ENCODE data around the gene PRR32. TPM values are rescaled to one million over a fixed set of nuclear protein-coding genes. Genes with fewer than 3 reads are reported as not detected.
"Not testable (repeated sequence)": the region's sequence is repeated elsewhere in the genome, so short reads cannot be mapped to it uniquely, and the experiment has no call there.

The PRR32 gene, protein sequence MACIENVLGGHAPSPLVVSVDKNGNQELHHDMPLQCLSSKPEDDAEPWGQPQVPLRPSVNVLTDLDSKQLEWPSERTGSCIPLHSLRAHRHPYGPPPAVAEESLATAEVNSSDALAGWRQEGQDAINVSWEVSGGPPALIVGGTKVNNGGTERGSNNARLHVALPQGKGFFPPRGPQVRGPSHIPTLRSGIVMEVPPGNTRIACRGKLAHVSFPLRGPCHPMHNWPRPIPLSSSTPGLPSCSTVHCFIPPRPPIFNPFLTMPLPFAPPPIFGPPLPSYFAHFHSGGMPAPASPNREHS
- total RNA-seq = not detected

DNA sequence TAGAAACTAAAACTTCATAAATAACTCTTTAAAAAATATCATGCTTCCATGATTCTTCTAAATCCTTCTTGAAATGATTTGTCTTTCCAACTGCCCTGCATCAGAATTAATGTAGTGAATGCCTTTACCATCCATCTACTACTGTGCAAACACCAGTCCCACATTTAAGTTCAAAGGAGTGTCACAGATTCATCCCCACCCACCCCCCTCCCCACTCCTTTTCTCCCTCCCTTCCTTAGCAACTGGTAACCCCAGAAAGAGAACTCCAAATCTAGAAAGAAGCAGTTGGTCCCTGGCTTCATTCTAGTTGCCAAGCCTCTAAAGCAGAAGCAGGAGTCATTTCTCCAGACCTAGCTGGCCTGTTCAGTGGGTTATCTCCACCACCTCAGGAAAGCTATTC, at the start of gene PRR32:
Gene PRR32 (plus strand): TSS at position 301 of the 400 bp plus-strand sequence. CDS start 115 bp downstream, outside the sequence.
- ATAC-seq = no peak

DNA sequence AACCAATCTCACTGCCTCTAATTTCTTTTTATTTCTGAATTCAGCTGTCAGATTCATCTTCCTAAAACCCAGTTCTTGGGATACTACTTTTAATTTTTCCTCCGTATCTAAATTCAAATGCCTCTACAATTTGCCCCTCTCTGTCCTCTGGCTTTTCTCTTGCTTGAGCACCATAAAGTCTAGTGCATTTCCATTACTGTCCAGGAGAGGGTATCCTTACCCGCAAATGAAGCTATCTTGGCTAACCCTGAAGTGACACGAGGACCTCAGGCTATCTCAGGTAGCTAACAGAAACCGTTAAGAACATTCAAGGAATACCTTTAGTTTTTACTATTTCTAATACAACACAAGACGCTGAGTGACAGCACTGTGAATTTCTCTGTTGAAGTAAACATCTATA, 49.4 kb upstream of the PRR32 start:
- ATAC-seq = peak; percentile 62

DNA sequence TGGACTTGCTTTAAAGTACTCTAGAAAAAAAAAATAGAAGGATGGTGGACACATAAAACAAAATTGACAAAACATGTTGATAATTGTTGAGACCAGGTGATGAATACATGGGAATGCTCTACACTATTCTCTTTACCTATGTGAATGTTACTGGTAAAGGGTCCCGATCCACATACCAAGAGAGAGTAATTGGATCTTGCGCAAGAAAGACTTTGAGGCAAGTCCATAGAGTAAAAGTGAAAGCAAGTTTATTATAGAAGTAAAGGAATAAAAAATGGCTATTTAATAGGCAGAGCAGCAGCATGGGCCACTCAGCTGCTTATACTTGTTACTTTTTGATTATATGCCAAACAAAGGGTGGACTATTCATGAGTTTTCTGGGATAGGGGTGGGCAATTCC, 34.0 kb upstream of the PRR32 start:
- no peak for ATAC-seq

DNA sequence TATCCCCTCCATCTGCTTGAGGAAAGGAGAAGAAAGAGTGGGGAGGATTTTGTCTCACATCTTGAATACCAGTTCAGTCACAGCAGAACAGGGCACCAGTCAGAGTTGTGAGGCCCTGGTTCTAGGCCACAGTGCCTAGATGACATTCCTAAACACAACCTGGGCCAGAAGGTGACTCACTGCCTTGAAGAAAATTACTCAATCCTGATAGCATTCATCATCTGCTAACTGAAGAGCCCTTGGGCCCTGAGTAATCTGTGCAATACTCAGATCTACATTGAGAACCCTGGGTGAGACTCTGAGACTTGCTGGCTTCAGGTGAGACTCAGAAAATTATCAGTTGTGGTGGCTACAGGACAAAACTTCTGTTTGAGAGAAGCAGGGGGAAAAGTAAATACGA, 20.5 kb upstream of the PRR32 start:
- ATAC-seq = peak; percentile 73

DNA sequence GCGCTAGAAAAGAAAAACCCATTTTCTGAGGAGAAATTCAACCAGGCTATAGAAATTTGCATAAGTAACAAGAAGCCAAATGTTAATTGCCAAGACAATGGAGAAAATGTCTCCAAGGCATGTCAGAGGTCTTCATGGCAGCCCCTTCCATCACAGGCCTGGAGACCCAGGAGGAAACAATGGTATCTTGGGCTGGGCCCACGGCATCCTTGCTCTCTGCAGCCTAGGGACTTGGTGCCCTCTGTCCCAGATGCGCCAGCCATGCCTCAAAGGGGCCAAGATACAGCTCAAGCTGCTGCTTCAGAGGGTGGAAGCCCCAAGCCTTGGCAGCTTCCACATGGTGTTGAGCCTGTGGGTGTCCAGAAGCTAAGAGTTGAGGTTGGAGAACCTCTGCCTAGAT, 12.7 kb upstream of the PRR32 start:
- ATAC-seq = not testable (repeated sequence)

DNA sequence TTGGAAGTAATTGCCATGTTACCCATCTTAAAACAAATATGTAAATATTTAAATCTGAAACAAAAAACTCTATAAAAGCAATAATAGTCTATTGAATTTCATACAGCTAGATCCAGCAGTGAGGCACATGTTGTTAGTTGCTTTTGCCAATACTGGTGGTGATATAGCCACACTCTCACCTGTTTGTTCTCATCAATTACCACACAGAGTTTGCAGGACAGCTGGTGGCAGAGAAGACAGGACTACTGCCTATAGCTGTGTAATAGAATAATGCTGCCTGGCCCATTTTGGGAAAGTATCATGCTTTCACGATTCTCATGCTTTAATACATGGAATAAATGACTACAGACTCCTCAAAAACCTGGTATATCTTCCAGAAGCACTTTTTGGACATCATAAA, 3.7 kb upstream of the PRR32 start:
- ATAC-seq = no peak

DNA sequence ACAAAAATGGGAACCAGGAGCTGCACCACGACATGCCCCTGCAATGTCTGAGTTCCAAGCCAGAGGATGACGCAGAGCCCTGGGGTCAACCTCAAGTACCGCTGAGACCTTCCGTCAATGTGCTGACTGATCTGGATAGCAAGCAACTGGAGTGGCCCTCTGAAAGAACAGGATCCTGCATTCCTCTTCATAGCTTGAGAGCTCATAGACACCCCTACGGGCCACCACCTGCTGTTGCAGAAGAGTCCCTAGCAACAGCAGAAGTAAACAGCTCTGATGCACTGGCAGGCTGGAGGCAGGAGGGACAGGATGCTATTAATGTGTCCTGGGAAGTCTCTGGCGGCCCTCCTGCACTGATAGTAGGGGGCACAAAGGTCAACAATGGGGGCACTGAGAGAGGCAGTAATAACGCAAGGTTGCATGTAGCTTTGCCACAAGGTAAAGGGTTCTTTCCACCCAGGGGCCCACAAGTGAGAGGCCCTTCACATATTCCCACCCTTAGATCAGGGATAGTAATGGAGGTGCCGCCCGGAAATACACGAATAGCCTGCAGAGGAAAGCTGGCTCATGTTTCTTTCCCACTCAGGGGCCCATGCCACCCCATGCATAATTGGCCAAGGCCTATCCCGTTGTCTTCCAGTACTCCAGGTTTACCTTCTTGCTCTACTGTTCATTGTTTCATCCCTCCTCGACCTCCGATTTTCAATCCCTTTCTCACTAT, 1.3 kb downstream of the PRR32 start:
- no peak for ATAC-seq

DNA sequence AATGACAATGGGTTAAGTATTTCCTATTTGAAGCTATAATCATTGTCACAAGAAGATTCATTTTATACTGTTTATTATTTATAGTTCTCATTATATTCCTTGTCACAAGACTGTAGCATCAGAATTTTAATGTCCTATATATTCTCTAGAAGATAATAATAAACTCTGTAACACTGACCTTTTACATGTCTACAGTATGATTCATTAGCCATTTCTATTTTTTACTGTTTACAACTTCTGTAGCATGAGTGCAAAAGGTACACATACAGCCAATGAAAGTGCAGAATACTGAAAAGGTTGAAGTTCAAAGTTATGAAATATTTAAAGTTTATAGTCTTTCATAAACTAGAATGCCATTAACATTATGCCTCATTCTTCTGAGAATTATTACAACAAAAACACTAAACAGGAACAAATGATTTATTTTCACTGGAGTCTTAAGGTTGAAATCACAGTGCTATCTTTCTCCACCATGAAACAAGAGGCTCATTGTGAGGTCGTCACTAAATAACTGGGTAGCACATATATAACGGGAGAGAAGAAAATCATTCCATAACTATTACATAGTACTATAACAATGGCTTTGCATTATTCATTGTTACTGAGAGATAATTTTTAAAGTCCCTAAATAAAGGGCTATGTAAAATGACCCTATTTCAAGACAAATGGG, 4.9 kb downstream of the PRR32 start:
- ATAC-seq = no peak

DNA sequence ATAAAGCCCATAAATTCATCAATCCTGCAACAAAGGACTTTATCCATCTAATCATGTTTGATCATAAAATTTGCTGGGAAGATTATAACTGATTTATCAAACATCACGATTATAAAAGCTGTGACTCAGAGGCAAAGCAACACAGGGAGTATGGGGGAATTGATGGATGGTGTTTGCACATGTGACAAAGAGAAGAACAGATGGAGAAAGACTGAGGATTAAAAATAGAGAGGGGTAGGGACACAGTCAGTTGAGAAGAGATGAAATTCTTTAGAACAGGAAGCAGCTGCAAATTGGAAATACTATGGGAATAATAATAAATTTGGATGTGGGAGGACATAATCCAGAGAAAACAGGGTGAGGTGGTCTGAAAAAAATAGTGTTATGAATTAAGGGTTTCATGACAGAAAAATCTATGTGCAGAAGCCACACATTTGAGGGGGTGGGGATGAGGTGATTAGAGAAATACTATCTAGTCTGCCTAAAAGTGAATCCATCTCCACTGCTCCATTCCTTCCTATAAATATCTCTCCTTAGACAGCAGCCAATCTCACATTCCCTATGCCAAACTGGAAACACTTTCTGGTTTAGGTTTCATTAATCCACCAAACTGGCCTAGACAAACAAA, 6.2 kb downstream of the PRR32 start:
- ATAC-seq = no peak

DNA sequence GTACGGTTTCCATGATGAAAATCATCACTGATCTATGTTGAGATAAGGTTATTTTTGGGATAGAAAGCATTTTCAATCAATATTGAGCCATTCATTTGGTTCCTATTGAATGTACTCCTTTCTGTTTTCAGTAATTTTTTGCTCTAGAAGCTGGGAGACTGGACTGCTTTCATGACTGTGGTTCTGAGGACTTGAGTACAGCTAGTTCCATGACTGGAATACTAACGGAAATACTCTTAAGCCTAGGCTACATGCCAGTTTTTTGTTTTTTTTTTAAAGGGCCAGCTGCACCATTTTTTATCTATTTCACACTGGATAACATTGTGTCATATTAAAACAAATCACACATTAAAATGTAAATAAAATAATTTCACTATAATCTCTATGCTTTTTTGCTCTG, 16.7 kb downstream of the PRR32 start:
- no peak for ATAC-seq

DNA sequence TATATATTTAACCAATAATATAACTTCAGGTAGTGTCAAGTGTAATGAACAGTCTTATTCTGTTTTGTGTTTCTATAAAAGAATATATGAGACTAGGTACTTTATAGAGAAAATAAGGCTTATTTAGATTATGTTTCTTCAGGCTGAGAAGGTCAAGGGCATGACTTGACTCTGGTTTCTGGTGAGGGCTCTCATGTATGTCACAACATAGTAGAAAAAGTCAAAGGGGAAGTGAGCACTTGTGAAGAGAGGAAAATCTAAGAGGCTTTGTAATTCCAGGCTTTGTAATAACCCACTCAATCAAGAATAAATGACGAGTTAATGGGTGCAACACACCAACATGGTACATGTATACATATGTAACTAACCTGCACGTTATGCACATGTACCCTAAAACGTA, 27.6 kb downstream of the PRR32 start:
- ATAC-seq = no peak

DNA sequence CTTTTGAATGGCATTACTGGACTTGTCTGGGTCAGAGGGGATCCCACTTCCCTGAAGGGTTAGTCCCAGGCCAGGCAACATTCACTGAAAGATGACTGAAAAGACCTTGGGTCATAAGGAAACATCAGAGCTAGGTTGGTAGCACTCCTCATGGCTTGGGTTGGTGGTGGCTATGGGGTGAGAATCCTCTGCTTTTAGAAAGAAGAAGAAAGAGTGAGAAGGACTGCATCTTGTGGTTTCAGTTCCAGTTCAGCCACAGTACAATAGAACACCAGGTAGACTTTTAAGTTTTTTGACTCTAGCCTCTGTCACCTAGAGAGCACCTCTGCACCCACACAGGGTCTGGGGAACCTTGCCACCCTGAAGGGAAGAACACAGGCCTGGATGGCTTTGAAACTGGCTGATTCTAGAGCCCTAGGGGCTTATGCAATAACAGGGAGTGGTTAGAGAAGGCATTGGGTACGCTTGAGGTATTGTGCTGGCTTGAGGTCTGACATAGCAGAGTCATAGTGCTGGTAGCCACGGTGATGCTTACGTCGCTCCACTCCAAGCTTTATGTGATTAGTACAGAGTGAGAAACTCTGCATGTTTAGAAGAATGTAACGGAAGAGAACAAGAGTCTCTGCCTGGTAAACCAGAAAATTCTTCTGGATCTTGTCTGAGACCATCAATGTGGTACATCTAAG, 36.5 kb downstream of the PRR32 start:
- ATAC-seq = no peak

Measured in esophagus mucosa (tissue), 1 donor.